T-helper 1 cell treated with Interleukin-12 subunit alpha and Interleukin-12 subunit beta and Interleukin-4 antibody, amounts not matched to agents 30 μg/mL and 1 μg/mL, for 36 hours (primary cell): Measurements from ENCODE around the gene PRKCSH.

Source experiments
- H3K27ac Mint-ChIP-seq: one replicate; pipeline ENCODE4 v1.8.0; 2021; ENCODE audit warnings: mild to moderate bottlenecking, mixed read lengths
- H3K27me3 Mint-ChIP-seq: one replicate; pipeline ENCODE4 v1.8.0; 2021; ENCODE audit warnings: low read depth, mixed read lengths
- H3K36me3 Mint-ChIP-seq: one replicate; pipeline ENCODE4 v1.8.0; 2021; ENCODE audit warnings: low read depth, mixed read lengths
- H3K4me1 Mint-ChIP-seq: one replicate; pipeline ENCODE4 v1.8.0; 2021; ENCODE audit warnings: low read depth, mixed read lengths
- H3K4me3 Mint-ChIP-seq: one replicate; pipeline ENCODE4 v1.8.0; 2021; ENCODE audit warnings: mild to moderate bottlenecking, moderate library complexity, mixed read lengths
- H3K9me3 Mint-ChIP-seq: one replicate; pipeline ENCODE4 v1.8.0; 2021; ENCODE audit warnings: mixed read lengths

The PRKCSH gene

GRCh38 chr19:11410682-11411081 lies 24.8 kb upstream of the PRKCSH start:
- no peaks in the 10 kb centered on the region for H3K9me3 Mint-ChIP-seq
- H3K36me3 Mint-ChIP-seq = no peaks in the 10 kb centered on the region
- H3K4me1 Mint-ChIP-seq = no peaks in the 10 kb centered on the region
- H3K27me3 Mint-ChIP-seq = peaks cover 18% of the 10 kb centered on the region
- H3K4me3 Mint-ChIP-seq = no peak overlapping the region
- no peak overlapping the region for H3K27ac Mint-ChIP-seq

GRCh38 chr19:11414544-11414943 lies 20.9 kb upstream of the PRKCSH start:
- H3K36me3 Mint-ChIP-seq = no peaks in the 10 kb centered on the region
- H3K27me3 Mint-ChIP-seq = peaks cover 47% of the 10 kb centered on the region
- H3K9me3 Mint-ChIP-seq = no peaks in the 10 kb centered on the region
- H3K27ac Mint-ChIP-seq = no peak overlapping the region
- no peak overlapping the region for H3K4me3 Mint-ChIP-seq
- H3K4me1 Mint-ChIP-seq = no peaks in the 10 kb centered on the region

GRCh38 chr19:11416346-11417052 lies 18.9 kb upstream of the PRKCSH start:
- peaks cover 6% of the 10 kb centered on the region for H3K4me1 Mint-ChIP-seq
- no peaks in the 10 kb centered on the region for H3K9me3 Mint-ChIP-seq
- no peaks in the 10 kb centered on the region for H3K36me3 Mint-ChIP-seq
- peaks cover 60% of the 10 kb centered on the region for H3K27me3 Mint-ChIP-seq
- H3K4me3 Mint-ChIP-seq = no peak overlapping the region
- peak overlapping the region; percentile 41 for H3K27ac Mint-ChIP-seq

GRCh38 chr19:11418094-11418548 lies 17.3 kb upstream of the PRKCSH start:
- Mint-ChIP-seq H3K4me3 (no peak overlapping the region), H3K9me3 (no peaks in the 10 kb centered on the region), H3K4me1 (peaks cover 17% of the 10 kb centered on the region), H3K27me3 (peaks cover 74% of the 10 kb centered on the region), H3K36me3 (no peaks in the 10 kb centered on the region), H3K27ac (no peak overlapping the region)

- no peaks in the 10 kb centered on the region for H3K9me3 Mint-ChIP-seq
- H3K4me1 Mint-ChIP-seq = peaks cover 24% of the 10 kb centered on the region
- H3K36me3 Mint-ChIP-seq = no peaks in the 10 kb centered on the region
- no peak within 1 kb of the TSS for H3K4me3 Mint-ChIP-seq
- H3K27ac Mint-ChIP-seq = no peak within 1 kb of the TSS
- peaks cover 81% of the 10 kb centered on the region for H3K27me3 Mint-ChIP-seq
These were observed 16.6 kb upstream of the PRKCSH start, which contains the start of gene RGL3 for GRCh38 chr19:11418549-11419506. RGL3 (minus strand) TSS chr19:11419314; CDS start chr19:11419278, 36 bp downstream.

GRCh38 chr19:11420429-11421370 lies 14.7 kb upstream of the PRKCSH start:
- Mint-ChIP-seq H3K4me1 (peaks cover 25% of the 10 kb centered on the region), H3K36me3 (no peaks in the 10 kb centered on the region), H3K27me3 (peaks cover 77% of the 10 kb centered on the region), H3K27ac (no peak overlapping the region), H3K9me3 (no peaks in the 10 kb centered on the region), H3K4me3 (peak overlapping the region; percentile 42)

GRCh38 chr19:11421371-11422098 lies 13.9 kb upstream of the PRKCSH start:
- Mint-ChIP-seq H3K9me3 (no peaks in the 10 kb centered on the region), H3K4me3 (peak overlapping the region; percentile 42), H3K27ac (no peak overlapping the region), H3K36me3 (no peaks in the 10 kb centered on the region), H3K27me3 (peaks cover 71% of the 10 kb centered on the region), H3K4me1 (peaks cover 25% of the 10 kb centered on the region)

- H3K4me3 Mint-ChIP-seq = peak overlapping the region; percentile 76
- H3K4me1 Mint-ChIP-seq = peaks cover 25% of the 10 kb centered on the region
- no peak overlapping the region for H3K27ac Mint-ChIP-seq
- no peaks in the 10 kb centered on the region for H3K9me3 Mint-ChIP-seq
- H3K36me3 Mint-ChIP-seq = no peaks in the 10 kb centered on the region
- H3K27me3 Mint-ChIP-seq = peaks cover 63% of the 10 kb centered on the region
These were observed 13.0 kb upstream of the PRKCSH start for GRCh38 chr19:11422163-11423065.

- Mint-ChIP-seq H3K4me1 (peaks cover 25% of the 10 kb centered on the region), H3K27me3 (peaks cover 54% of the 10 kb centered on the region), H3K27ac (no peak overlapping the region), H3K9me3 (no peaks in the 10 kb centered on the region), H3K36me3 (no peaks in the 10 kb centered on the region), H3K4me3 (no peak overlapping the region)
These were observed 12.2 kb upstream of the PRKCSH start for GRCh38 chr19:11423164-11423790.

GRCh38 chr19:11423791-11424181 lies 11.6 kb upstream of the PRKCSH start:
- H3K27ac Mint-ChIP-seq = no peak overlapping the region
- H3K27me3 Mint-ChIP-seq = peaks cover 49% of the 10 kb centered on the region
- no peaks in the 10 kb centered on the region for H3K9me3 Mint-ChIP-seq
- peaks cover 25% of the 10 kb centered on the region for H3K4me1 Mint-ChIP-seq
- no peak overlapping the region for H3K4me3 Mint-ChIP-seq
- H3K36me3 Mint-ChIP-seq = no peaks in the 10 kb centered on the region

GRCh38 chr19:11425719-11426457 lies 9.5 kb upstream of the PRKCSH start:
- Mint-ChIP-seq H3K4me3 (no peak overlapping the region), H3K4me1 (peaks cover 21% of the 10 kb centered on the region), H3K9me3 (no peaks in the 10 kb centered on the region), H3K36me3 (no peaks in the 10 kb centered on the region), H3K27me3 (peaks cover 34% of the 10 kb centered on the region), H3K27ac (no peak overlapping the region)

- H3K36me3 Mint-ChIP-seq = no peaks in the 10 kb centered on the region
- no peak overlapping the region for H3K4me3 Mint-ChIP-seq
- no peaks in the 10 kb centered on the region for H3K9me3 Mint-ChIP-seq
- peaks cover 18% of the 10 kb centered on the region for H3K4me1 Mint-ChIP-seq
- H3K27me3 Mint-ChIP-seq = peaks cover 26% of the 10 kb centered on the region
- H3K27ac Mint-ChIP-seq = no peak overlapping the region
These were observed 8.8 kb upstream of the PRKCSH start for GRCh38 chr19:11426656-11427055.
